Left lung (tissue), 10 donors: ENCODE data around the gene FOXM1. TPM values are rescaled to one million over a fixed set of nuclear protein-coding genes. Genes with fewer than 3 reads are reported as not detected.

Experiments used
- ATAC-seq: fragments of 200-7000 bp; cut with Tn5 transposase; one replicate; pipeline ENCODE4 v1.9.1; 2020; ENCODE audit warnings: moderate library complexity
- DNase-seq, 4 donors: peaks; one replicate each; pipeline ENCODE4 v3.0.0-alpha.2; 2013 to 2020
- H3K27ac ChIP-seq, 2 donors: fragments of 200-600 bp; sonication (generic) in 1 of 2; one replicate each; pipeline versions ENCODE4 v1.5.0 to v1.8.0; 2020 to 2021
- H3K27me3 ChIP-seq, 2 donors: fragments of 200-600 bp; sonication (generic) in 1 of 2; one replicate each; pipeline versions ENCODE4 v1.5.0 to v1.8.0; 2020 to 2021
- H3K36me3 ChIP-seq, 2 donors: fragments of 200-600 bp; sonication (generic) in 1 of 2; one replicate each; pipeline versions ENCODE4 v1.5.0 to v1.8.0; 2020 to 2021
- H3K4me1 ChIP-seq, 2 donors: fragments of 200-600 bp; one replicate each; pipeline ENCODE4 v1.8.0; 2021
- H3K4me3 ChIP-seq, 2 donors: fragments of 200-600 bp; sonication (generic) in 1 of 2; one replicate each; pipeline versions ENCODE4 v1.5.0 to v1.8.0; 2020 to 2021; ENCODE audit warnings: mild to moderate bottlenecking in 1 of 2
- H3K9me3 ChIP-seq, 2 donors: fragments of 200-600 bp; sonication (generic) in 1 of 2; one replicate each; pipeline versions ENCODE4 v1.5.0 to v1.8.0; 2020 to 2021
- CTCF ChIP-seq, 2 donors: fragments of 200-600 bp; sonication (generic) in 1 of 2; IDR thresholded peaks; one replicate each; pipeline versions ENCODE4 v1.5.0 to v1.8.0; 2021; ENCODE audit warnings: antibody characterized with exemption in 2 of 2
- intact Hi-C, 2 donors: fragments of 100-400 bp; cut with DNase I; formaldehyde crosslinking; loops; one replicate each; pipeline versions ENCODE4 v1.11.2 to v1.14.2; 2022
- polyA plus RNA-seq, 6 donors: library from polyadenylated mRNA; unstranded; fragments of 120-200 nt; gene quantifications; one replicate each; pipeline ENCODE4 v1.2.1, GENCODE V29; 2013; ENCODE audit not compliant: insufficient read length in 6 of 6
- total RNA-seq, 2 donors: library from RNA; stranded (reverse); fragmentation: NEBNext Ultra II Directional; extraction: Animal tissue kit (Norgen Biotek cat#: 25700); gene quantifications; one replicate each; pipeline ENCODE4 v1.2.1, GENCODE V29; 2021
- donor health status: DM: no; HTN: yes; CAD: no.
- donor health status: DM: no; HTN: no; CAD: no.

The FOXM1 gene
- total and polyA plus RNA-seq, 8 donors, result 4.7 to 54.0 (median 27.3) TPM

DNA sequence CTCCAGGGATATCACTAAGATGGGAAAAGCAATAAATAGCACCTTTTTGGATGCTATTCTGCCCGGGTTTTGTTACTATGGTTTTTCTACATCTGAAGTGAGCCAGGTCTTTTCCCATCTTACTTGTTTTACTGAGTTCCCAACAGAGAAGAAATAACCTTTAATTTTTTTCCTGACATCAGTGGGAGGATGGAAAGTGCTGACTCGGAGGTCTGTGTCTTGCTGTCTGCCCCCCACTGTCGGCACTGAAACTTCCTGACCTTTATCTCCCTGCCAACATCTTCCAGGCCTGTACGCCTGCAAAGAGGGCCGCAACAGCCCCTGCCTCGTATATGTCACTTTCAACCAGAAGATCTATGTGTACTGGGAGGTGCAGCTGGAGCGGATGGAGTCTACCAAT is 53.5 kb downstream of the FOXM1 start:
- ATAC-seq (no peak), DNase-seq (no peak)
- Histone ChIP-seq H3K4me3 (no peak overlapping the region), H3K27me3 (no peaks in the 10 kb centered on the region), H3K4me1 (no peaks in the 10 kb centered on the region), H3K36me3 (peaks cover 0 to 100% of the 10 kb centered on the region in 2 donors), H3K27ac (no peak overlapping the region), H3K9me3 (no peaks in the 10 kb centered on the region)
- intact Hi-C loops, result no loop called here
- no peak for TF ChIP-seq CTCF (IDR thresholded peaks at IDR 0.05)

- no peak for TF ChIP-seq CTCF (IDR thresholded peaks at IDR 0.05)
Observed at GRCh38 chr12:2820432-2820831, 56.5 kb downstream of the FOXM1 start.

GRCh38 chr12:2819810-2820209 is 57.2 kb downstream of the FOXM1 start:
- TF ChIP-seq CTCF (IDR thresholded peaks at IDR 0.05), result no peak
- Histone ChIP-seq H3K9me3 (no peaks in the 10 kb centered on the region), H3K4me1 (no peaks in the 10 kb centered on the region), H3K27me3 (no peaks in the 10 kb centered on the region), H3K27ac (no peak overlapping the region), H3K4me3 (no peak overlapping the region), H3K36me3 (peaks cover 0 to 80% of the 10 kb centered on the region in 2 donors)
- ATAC-seq (no peak), DNase-seq (peak in 1 of 4 donors; percentile 65)
- intact Hi-C loops, result no loop called here

More at GRCh38 chr12:2820432-2820831, 56.5 kb downstream of the FOXM1 start:
- H3K36me3 ChIP-seq, result peaks cover 0 to 86% of the 10 kb centered on the region in 2 donors
- no peak overlapping the region for H3K27ac ChIP-seq
- H3K27me3 ChIP-seq, result no peaks in the 10 kb centered on the region
- intact Hi-C loops, result no loop called here
- H3K4me3 ChIP-seq, result no peak overlapping the region
- no peaks in the 10 kb centered on the region for H3K9me3 ChIP-seq
- no peaks in the 10 kb centered on the region for H3K4me1 ChIP-seq
- ATAC-seq (no peak), DNase-seq (no peak)

- H3K27me3 ChIP-seq, result no peaks in the 10 kb centered on the region
- TF ChIP-seq CTCF (IDR thresholded peaks at IDR 0.05), result peak; percentile 45 to 66
- peak overlapping the region; percentile 47 to 78 for H3K4me3 ChIP-seq
- peaks cover 8 to 26% of the 10 kb centered on the region in 2 donors for H3K4me1 ChIP-seq
- H3K36me3 ChIP-seq, result peaks cover 0 to 17% of the 10 kb centered on the region in 2 donors
- ATAC-seq, result peak; percentile 65
- intact Hi-C loops, result no loop called here
- peak overlapping the region; percentile 93 to 97 for H3K27ac ChIP-seq
- peak in 2 of 4 donors; percentile 52 to 62 for DNase-seq
- no peaks in the 10 kb centered on the region for H3K9me3 ChIP-seq
Observed at GRCh38 chr12:2813214-2814185, 63.5 kb downstream of the FOXM1 start.
